T-helper 2 cell treated with Interferon-gamma antibody and Interleukin-4, amounts not matched to agents 5 μg/mL and 100 μg/mL, for 36 hours (primary cell): ENCODE data around the gene ALG9.

Source experiments
- DNase-seq: peaks from one replicate; pipeline ENCODE4 v3.0.0; 2021; ENCODE audit warnings: low spot score
- H3K27ac Mint-ChIP-seq: one replicate; pipeline ENCODE4 v1.8.0; 2021; ENCODE audit warnings: mild to moderate bottlenecking, mixed read lengths
- H3K27me3 Mint-ChIP-seq: one replicate; pipeline ENCODE4 v1.8.0; 2021; ENCODE audit warnings: low read depth, mixed read lengths
- H3K36me3 Mint-ChIP-seq: one replicate; pipeline ENCODE4 v1.8.0; 2021; ENCODE audit warnings: low read depth, mixed read lengths
- H3K4me1 Mint-ChIP-seq: one replicate; pipeline ENCODE4 v1.8.0; 2021; ENCODE audit warnings: low read depth, mixed read lengths
- H3K4me3 Mint-ChIP-seq: one replicate; pipeline ENCODE4 v1.8.0; 2022; ENCODE audit warnings: mild to moderate bottlenecking, moderate library complexity, mixed read lengths
- H3K9me3 Mint-ChIP-seq: one replicate; pipeline ENCODE4 v1.8.0; 2021; ENCODE audit warnings: mixed read lengths

ALG9 gene

GRCh38 chr11:111814106-111814505 lies 57.3 kb downstream of the ALG9 start:
- no peak for DNase-seq
- H3K9me3 Mint-ChIP-seq = no peaks in the 10 kb centered on the region
- H3K4me3 Mint-ChIP-seq = no peak overlapping the region
- H3K36me3 Mint-ChIP-seq = peaks cover 21% of the 10 kb centered on the region
- H3K27me3 Mint-ChIP-seq = no peaks in the 10 kb centered on the region
- H3K27ac Mint-ChIP-seq = no peak overlapping the region
- peaks cover 7% of the 10 kb centered on the region for H3K4me1 Mint-ChIP-seq

GRCh38 chr11:111812211-111812610 lies 59.2 kb downstream of the ALG9 start:
- no peak overlapping the region for H3K4me3 Mint-ChIP-seq
- no peaks in the 10 kb centered on the region for H3K27me3 Mint-ChIP-seq
- H3K36me3 Mint-ChIP-seq = peaks cover 24% of the 10 kb centered on the region
- no peaks in the 10 kb centered on the region for H3K9me3 Mint-ChIP-seq
- no peak overlapping the region for H3K27ac Mint-ChIP-seq
- peaks cover 7% of the 10 kb centered on the region for H3K4me1 Mint-ChIP-seq
- no peak for DNase-seq

- Mint-ChIP-seq H3K9me3 (no peaks in the 10 kb centered on the region), H3K4me1 (peaks cover 5% of the 10 kb centered on the region), H3K27me3 (no peaks in the 10 kb centered on the region), H3K36me3 (peaks cover 20% of the 10 kb centered on the region), H3K27ac (no peak overlapping the region), H3K4me3 (no peak overlapping the region)
- no peak for DNase-seq
Measured at GRCh38 chr11:111811445-111811844, 59.9 kb downstream of the ALG9 start.

GRCh38 chr11:111808834-111809233 lies 62.5 kb downstream of the ALG9 start:
- Mint-ChIP-seq H3K9me3 (no peaks in the 10 kb centered on the region), H3K4me1 (no peaks in the 10 kb centered on the region), H3K27ac (no peak overlapping the region), H3K27me3 (no peaks in the 10 kb centered on the region), H3K36me3 (peaks cover 23% of the 10 kb centered on the region), H3K4me3 (no peak overlapping the region)
- DNase-seq = no peak

GRCh38 chr11:111808063-111808588 lies 63.3 kb downstream of the ALG9 start:
- no peak for DNase-seq
- no peak overlapping the region for H3K27ac Mint-ChIP-seq
- no peaks in the 10 kb centered on the region for H3K27me3 Mint-ChIP-seq
- peaks cover 2% of the 10 kb centered on the region for H3K4me1 Mint-ChIP-seq
- H3K36me3 Mint-ChIP-seq = peaks cover 27% of the 10 kb centered on the region
- H3K9me3 Mint-ChIP-seq = no peaks in the 10 kb centered on the region
- no peak overlapping the region for H3K4me3 Mint-ChIP-seq

GRCh38 chr11:111807076-111807475 lies 64.3 kb downstream of the ALG9 start:
- H3K27ac Mint-ChIP-seq = no peak overlapping the region
- no peaks in the 10 kb centered on the region for H3K27me3 Mint-ChIP-seq
- peaks cover 2% of the 10 kb centered on the region for H3K4me1 Mint-ChIP-seq
- H3K4me3 Mint-ChIP-seq = no peak overlapping the region
- no peak for DNase-seq
- H3K9me3 Mint-ChIP-seq = no peaks in the 10 kb centered on the region
- H3K36me3 Mint-ChIP-seq = peaks cover 23% of the 10 kb centered on the region

- H3K36me3 Mint-ChIP-seq = peaks cover 37% of the 10 kb centered on the region
- no peaks in the 10 kb centered on the region for H3K27me3 Mint-ChIP-seq
- H3K27ac Mint-ChIP-seq = no peak overlapping the region
- H3K4me1 Mint-ChIP-seq = peaks cover 8% of the 10 kb centered on the region
- DNase-seq = no peak
- H3K4me3 Mint-ChIP-seq = no peak overlapping the region
- H3K9me3 Mint-ChIP-seq = no peaks in the 10 kb centered on the region
Measured at GRCh38 chr11:111801135-111801534, 70.2 kb downstream of the ALG9 start.

GRCh38 chr11:111798279-111798678 lies 73.1 kb downstream of the ALG9 start:
- Mint-ChIP-seq H3K4me3 (no peak overlapping the region), H3K36me3 (peaks cover 28% of the 10 kb centered on the region), H3K27ac (no peak overlapping the region), H3K9me3 (no peaks in the 10 kb centered on the region), H3K4me1 (peaks cover 6% of the 10 kb centered on the region), H3K27me3 (no peaks in the 10 kb centered on the region)
- DNase-seq = no peak

GRCh38 chr11:111797145-111797581 lies 74.2 kb downstream of the ALG9 start:
- no peaks in the 10 kb centered on the region for H3K9me3 Mint-ChIP-seq
- H3K36me3 Mint-ChIP-seq = peaks cover 26% of the 10 kb centered on the region
- DNase-seq = no peak
- no peak overlapping the region for H3K4me3 Mint-ChIP-seq
- no peaks in the 10 kb centered on the region for H3K27me3 Mint-ChIP-seq
- H3K4me1 Mint-ChIP-seq = peaks cover 6% of the 10 kb centered on the region
- H3K27ac Mint-ChIP-seq = no peak overlapping the region

- no peak for DNase-seq
- Mint-ChIP-seq H3K27me3 (no peaks in the 10 kb centered on the region), H3K27ac (no peak overlapping the region), H3K4me3 (no peak overlapping the region), H3K9me3 (no peaks in the 10 kb centered on the region), H3K4me1 (peaks cover 6% of the 10 kb centered on the region), H3K36me3 (peaks cover 22% of the 10 kb centered on the region)
Measured at GRCh38 chr11:111796696-111797095, 74.7 kb downstream of the ALG9 start.

- DNase-seq = no peak
- Mint-ChIP-seq H3K9me3 (no peaks in the 10 kb centered on the region), H3K4me3 (no peak overlapping the region), H3K27me3 (no peaks in the 10 kb centered on the region), H3K4me1 (peaks cover 6% of the 10 kb centered on the region), H3K36me3 (peaks cover 20% of the 10 kb centered on the region), H3K27ac (no peak overlapping the region)
Measured at GRCh38 chr11:111795334-111795985, 75.9 kb downstream of the ALG9 start.

GRCh38 chr11:111793863-111794262 lies 77.5 kb downstream of the ALG9 start:
- H3K27me3 Mint-ChIP-seq = no peaks in the 10 kb centered on the region
- DNase-seq = no peak
- peaks cover 15% of the 10 kb centered on the region for H3K36me3 Mint-ChIP-seq
- H3K4me3 Mint-ChIP-seq = no peak overlapping the region
- H3K27ac Mint-ChIP-seq = no peak overlapping the region
- H3K9me3 Mint-ChIP-seq = no peaks in the 10 kb centered on the region
- peaks cover 6% of the 10 kb centered on the region for H3K4me1 Mint-ChIP-seq

GRCh38 chr11:111792955-111793500 lies 78.4 kb downstream of the ALG9 start:
- no peak overlapping the region for H3K27ac Mint-ChIP-seq
- H3K27me3 Mint-ChIP-seq = no peaks in the 10 kb centered on the region
- H3K4me1 Mint-ChIP-seq = peaks cover 6% of the 10 kb centered on the region
- no peak for DNase-seq
- H3K9me3 Mint-ChIP-seq = no peaks in the 10 kb centered on the region
- peaks cover 15% of the 10 kb centered on the region for H3K36me3 Mint-ChIP-seq
- H3K4me3 Mint-ChIP-seq = no peak overlapping the region

- H3K36me3 Mint-ChIP-seq = peaks cover 11% of the 10 kb centered on the region
- peaks cover 6% of the 10 kb centered on the region for H3K4me1 Mint-ChIP-seq
- H3K9me3 Mint-ChIP-seq = no peaks in the 10 kb centered on the region
- H3K4me3 Mint-ChIP-seq = no peak overlapping the region
- H3K27ac Mint-ChIP-seq = no peak overlapping the region
- no peaks in the 10 kb centered on the region for H3K27me3 Mint-ChIP-seq
- DNase-seq = no peak
Measured at GRCh38 chr11:111792314-111792713, 79.1 kb downstream of the ALG9 start.

GRCh38 chr11:111788464-111788863 lies 82.9 kb downstream of the ALG9 start:
- H3K27ac Mint-ChIP-seq = no peak overlapping the region
- H3K27me3 Mint-ChIP-seq = no peaks in the 10 kb centered on the region
- no peak overlapping the region for H3K4me3 Mint-ChIP-seq
- H3K36me3 Mint-ChIP-seq = peaks cover 13% of the 10 kb centered on the region
- no peak for DNase-seq
- H3K9me3 Mint-ChIP-seq = no peaks in the 10 kb centered on the region
- H3K4me1 Mint-ChIP-seq = no peaks in the 10 kb centered on the region
